Osteoblast (primary cell): Measurements from ENCODE around the gene RBM24. TPM values are rescaled to one million over a fixed set of nuclear protein-coding genes. Genes with fewer than 3 reads are reported as not detected.
"Not testable (repeated sequence)": the region's sequence is repeated elsewhere in the genome, so short reads cannot be mapped to it uniquely, and the experiment has no call there.

Source experiments
- DNase-seq: peaks from one replicate; pipeline ENCODE4 v3.0.0; 2011; ENCODE audit warnings: low spot score, mixed read lengths; ENCODE audit not compliant: insufficient read length; ENCODE audit errors: missing footprints
- H2AFZ ChIP-seq: 2 replicates; pipeline ENCODE4 v1.6.0; 2011; ENCODE audit warnings: mild to moderate bottlenecking, low read length
- H3K27ac ChIP-seq: 2 replicates; pipeline ENCODE4 v1.5.1; 2011; ENCODE audit warnings: mild to moderate bottlenecking, low read depth, low read length, moderate library complexity
- H3K27me3 ChIP-seq: 2 replicates; pipeline ENCODE4 v1.6.0; 2012; ENCODE audit warnings: mild to moderate bottlenecking, control low read depth, inconsistent platforms, low read length, moderate library complexity; ENCODE audit not compliant: insufficient read depth
- H3K36me3 ChIP-seq: 2 replicates; pipeline ENCODE4 v1.5.1; 2011; ENCODE audit warnings: mild to moderate bottlenecking, low read length, control low read depth, moderate library complexity; ENCODE audit not compliant: insufficient read depth
- H3K4me1 ChIP-seq: 2 replicates; pipeline ENCODE4 v1.5.1; 2011; ENCODE audit warnings: mild to moderate bottlenecking, low read length, control low read depth, moderate library complexity; ENCODE audit not compliant: insufficient read depth
- H3K4me2 ChIP-seq: 2 replicates; pipeline ENCODE4 v1.6.0; 2011; ENCODE audit warnings: mild to moderate bottlenecking, low read length; ENCODE audit not compliant: insufficient read depth
- H3K4me3 ChIP-seq: fragments of 200-600 bp; sonication (generic); 3 replicates; pipeline ENCODE4 v1.5.1; 2012; ENCODE audit warnings: mild to moderate bottlenecking, low read length, inconsistent platforms; ENCODE audit not compliant: insufficient read depth
- H3K79me2 ChIP-seq: 2 replicates; pipeline ENCODE4 v1.6.0; 2012; ENCODE audit warnings: mild to moderate bottlenecking, low read length, control low read depth, inconsistent platforms; ENCODE audit not compliant: insufficient read depth
- H3K9me3 ChIP-seq: 2 replicates; pipeline ENCODE4 v1.5.1; 2011; ENCODE audit warnings: low read depth, low read length, control low read depth
- H4K20me1 ChIP-seq: 2 replicates; pipeline ENCODE4 v1.6.0; 2012; ENCODE audit warnings: mild to moderate bottlenecking, low read length, control low read depth; ENCODE audit not compliant: insufficient read depth
- total RNA-seq: library from RNA; depleted of rRNA; stranded (reverse); fragments of >200 nt; gene quantifications from 2 replicates; pipeline ENCODE4 v1.2.3, GENCODE V29; 2012
- TF ChIP-seq, protein P1 (sequence below): IDR thresholded peaks from 2 replicates; pipeline ENCODE4 v1.5.1; 2011; ENCODE audit warnings: mild to moderate bottlenecking, low read depth, low read length, moderate library complexity; ENCODE audit errors: extremely low read depth

Gene RBM24
- total RNA-seq, 1 donor, result 1.4 TPM

DNA sequence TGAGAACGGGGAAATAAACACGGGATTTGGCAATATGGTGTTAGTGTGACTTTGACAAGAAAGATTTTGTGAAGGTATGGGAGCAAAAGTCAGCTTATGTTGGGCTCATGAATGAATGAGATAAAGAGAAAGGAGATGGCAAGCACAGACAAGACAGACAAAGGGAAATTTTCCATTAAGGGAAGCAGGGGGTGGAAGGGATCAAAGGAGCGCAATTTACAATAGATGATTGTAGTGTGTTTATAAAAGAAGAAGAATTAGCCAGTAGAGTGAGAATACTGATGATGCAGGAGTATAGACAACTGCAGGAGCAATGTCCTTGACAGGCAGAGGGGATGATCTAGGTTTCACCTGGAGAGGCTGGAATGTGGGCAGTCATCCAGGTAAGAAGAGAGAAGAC, 34.1 kb downstream of the RBM24 start:
- TF ChIP-seq, protein P1, sequence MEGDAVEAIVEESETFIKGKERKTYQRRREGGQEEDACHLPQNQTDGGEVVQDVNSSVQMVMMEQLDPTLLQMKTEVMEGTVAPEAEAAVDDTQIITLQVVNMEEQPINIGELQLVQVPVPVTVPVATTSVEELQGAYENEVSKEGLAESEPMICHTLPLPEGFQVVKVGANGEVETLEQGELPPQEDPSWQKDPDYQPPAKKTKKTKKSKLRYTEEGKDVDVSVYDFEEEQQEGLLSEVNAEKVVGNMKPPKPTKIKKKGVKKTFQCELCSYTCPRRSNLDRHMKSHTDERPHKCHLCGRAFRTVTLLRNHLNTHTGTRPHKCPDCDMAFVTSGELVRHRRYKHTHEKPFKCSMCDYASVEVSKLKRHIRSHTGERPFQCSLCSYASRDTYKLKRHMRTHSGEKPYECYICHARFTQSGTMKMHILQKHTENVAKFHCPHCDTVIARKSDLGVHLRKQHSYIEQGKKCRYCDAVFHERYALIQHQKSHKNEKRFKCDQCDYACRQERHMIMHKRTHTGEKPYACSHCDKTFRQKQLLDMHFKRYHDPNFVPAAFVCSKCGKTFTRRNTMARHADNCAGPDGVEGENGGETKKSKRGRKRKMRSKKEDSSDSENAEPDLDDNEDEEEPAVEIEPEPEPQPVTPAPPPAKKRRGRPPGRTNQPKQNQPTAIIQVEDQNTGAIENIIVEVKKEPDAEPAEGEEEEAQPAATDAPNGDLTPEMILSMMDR, result no peak
- Histone ChIP-seq H3K4me2 (no peak overlapping the region), H3K4me3 (no peak overlapping the region), H3K79me2 (no peaks in the 10 kb centered on the region), H3K27me3 (no peaks in the 10 kb centered on the region), H3K4me1 (no peaks in the 10 kb centered on the region), H3K36me3 (no peaks in the 10 kb centered on the region), H4K20me1 (no peaks in the 10 kb centered on the region), H2AFZ (no peak overlapping the region), H3K9me3 (no peaks in the 10 kb centered on the region), H3K27ac (no peak overlapping the region)
- DNase-seq, result no peak

GRCh38 chr6:17318435-17319165, 37.4 kb downstream of the RBM24 start:
- no peak overlapping the region for H2AFZ ChIP-seq
- H3K27me3 ChIP-seq, result peaks cover 6% of the 10 kb centered on the region
- no peak overlapping the region for H3K4me2 ChIP-seq
- no peaks in the 10 kb centered on the region for H3K79me2 ChIP-seq
- no peak for DNase-seq
- TF ChIP-seq, protein P1, result no peak
- no peaks in the 10 kb centered on the region for H3K9me3 ChIP-seq
- H3K4me1 ChIP-seq, result no peaks in the 10 kb centered on the region
- H3K36me3 ChIP-seq, result no peaks in the 10 kb centered on the region
- no peak overlapping the region for H3K27ac ChIP-seq
- no peaks in the 10 kb centered on the region for H4K20me1 ChIP-seq
- H3K4me3 ChIP-seq, result no peak overlapping the region

DNA sequence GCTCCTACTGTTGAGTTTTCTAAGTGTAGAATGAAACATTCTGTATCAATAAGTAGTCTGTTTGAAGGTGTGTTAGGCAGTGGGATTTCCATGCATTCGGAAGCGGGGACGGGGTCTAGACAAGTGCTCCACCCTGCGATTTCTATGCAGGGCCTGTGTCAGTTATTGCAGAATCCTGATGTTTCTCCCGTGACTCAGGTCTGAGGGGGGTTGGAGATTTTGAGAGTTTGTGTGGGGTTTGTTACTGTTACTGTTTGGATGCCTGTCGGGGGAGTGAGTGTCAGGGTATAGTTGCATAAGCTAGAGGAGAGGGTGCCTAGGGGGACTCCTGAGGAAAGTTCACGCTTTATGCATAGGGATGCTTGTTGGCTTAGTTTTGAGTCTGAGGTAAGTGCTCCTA, 39.1 kb downstream of the RBM24 start:
- H3K27me3 ChIP-seq, H3K27ac ChIP-seq, H3K4me1 ChIP-seq: not testable (repeated sequence)

DNA sequence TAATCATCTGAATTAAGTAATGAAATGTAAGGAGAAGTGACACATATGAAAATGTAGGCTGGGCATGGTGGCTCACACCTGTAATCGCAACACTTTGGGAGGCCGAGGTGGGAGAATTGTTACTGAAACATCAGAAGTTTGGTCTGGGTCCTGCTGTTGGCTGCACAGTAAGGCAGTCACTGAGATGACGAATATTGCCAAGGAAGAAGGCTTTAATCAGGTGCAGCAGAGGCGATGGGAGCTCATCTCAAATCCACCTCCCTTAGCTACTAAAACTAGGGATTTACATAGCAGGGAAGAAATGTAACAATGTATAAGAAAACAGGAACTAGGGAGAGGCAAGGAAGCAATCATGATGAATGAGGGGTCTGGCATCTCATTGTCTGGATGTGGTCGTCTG, 50.1 kb downstream of the RBM24 start:
- Histone ChIP-seq H3K4me2 (no peak overlapping the region), H4K20me1 (no peaks in the 10 kb centered on the region), H3K36me3 (no peaks in the 10 kb centered on the region), H3K27ac (no peak overlapping the region), H2AFZ (no peak overlapping the region), H3K79me2 (no peaks in the 10 kb centered on the region), H3K4me3 (no peak overlapping the region), H3K4me1 (peaks cover 4% of the 10 kb centered on the region), H3K9me3 (no peaks in the 10 kb centered on the region), H3K27me3 (no peaks in the 10 kb centered on the region)
- TF ChIP-seq, protein P1, result no peak
- DNase-seq, result no peak

More for the DNA sequence above, 39.1 kb downstream of the RBM24 start:
- not testable (repeated sequence) for H3K9me3 ChIP-seq, H3K4me2 ChIP-seq, H4K20me1 ChIP-seq, DNase-seq, H3K4me3 ChIP-seq, H2AFZ ChIP-seq, H3K36me3 ChIP-seq, H3K79me2 ChIP-seq
